Bone marrow (tissue), 2 donors: Measurements from ENCODE around the gene CFAP74.
A peak's percentile ranks its signal among the peaks of the same experiment; 100 is the strongest.

Source experiments
- DNase-seq, 2 donors: peaks; one replicate each; lab custom pipeline; 2025; lab: John Stamatoyannopoulos, UW

Gene CFAP74

GRCh38 chr1:1928231-1929101 lies 75.1 kb downstream of the CFAP74 start:
- no peak for DNase-seq

- no peak for DNase-seq
These were observed 75.8 kb downstream of the CFAP74 start for GRCh38 chr1:1927751-1928150.

GRCh38 chr1:1926886-1927660 lies 76.5 kb downstream of the CFAP74 start:
- no peak for DNase-seq

DNA sequence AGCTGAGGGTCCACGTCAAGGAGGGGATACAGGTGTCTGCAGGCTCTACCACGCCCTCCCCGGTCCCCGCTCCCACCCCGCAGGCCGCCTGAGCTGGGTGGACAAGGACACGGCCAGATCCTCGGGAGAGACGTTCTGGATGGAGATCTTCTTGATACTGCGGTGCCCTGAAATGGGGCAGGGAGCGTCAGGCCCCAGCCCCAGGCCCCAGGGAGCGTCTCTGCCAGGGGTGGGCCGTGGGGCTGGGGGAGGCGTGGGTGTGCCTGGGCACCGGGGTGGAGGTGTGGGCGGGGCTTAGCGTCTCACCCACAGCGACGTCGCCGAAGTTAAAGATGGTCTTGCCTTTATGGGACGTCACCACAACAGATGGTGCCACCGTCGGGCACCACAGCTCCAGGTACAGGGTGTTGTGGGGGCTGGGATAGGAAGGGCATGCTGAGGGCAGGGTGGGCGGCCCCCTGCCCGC lies 77.2 kb downstream of the CFAP74 start:
- DNase-seq = no peak

- DNase-seq = no peak
These were observed 77.9 kb downstream of the CFAP74 start for GRCh38 chr1:1925437-1926345.

DNA sequence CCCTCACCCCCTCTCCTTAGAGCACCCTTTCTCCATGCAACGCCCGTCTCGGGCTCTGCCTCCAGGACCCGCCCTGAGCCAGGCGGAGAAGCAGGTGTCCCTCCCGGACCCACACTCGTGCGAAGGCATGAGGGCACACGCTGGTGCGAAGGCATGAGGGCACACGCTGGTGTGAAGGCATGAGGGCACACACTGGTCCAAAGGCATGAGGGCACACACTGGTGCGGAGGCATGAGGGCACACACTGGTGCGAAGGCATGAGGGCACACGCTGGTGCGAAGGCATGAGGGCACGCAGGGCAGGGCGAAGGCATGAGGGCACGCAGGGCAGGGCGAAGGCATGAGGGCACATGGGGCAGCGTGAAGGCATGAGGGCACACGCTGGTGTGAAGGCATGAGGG lies 78.7 kb downstream of the CFAP74 start:
- DNase-seq = no peak

DNA sequence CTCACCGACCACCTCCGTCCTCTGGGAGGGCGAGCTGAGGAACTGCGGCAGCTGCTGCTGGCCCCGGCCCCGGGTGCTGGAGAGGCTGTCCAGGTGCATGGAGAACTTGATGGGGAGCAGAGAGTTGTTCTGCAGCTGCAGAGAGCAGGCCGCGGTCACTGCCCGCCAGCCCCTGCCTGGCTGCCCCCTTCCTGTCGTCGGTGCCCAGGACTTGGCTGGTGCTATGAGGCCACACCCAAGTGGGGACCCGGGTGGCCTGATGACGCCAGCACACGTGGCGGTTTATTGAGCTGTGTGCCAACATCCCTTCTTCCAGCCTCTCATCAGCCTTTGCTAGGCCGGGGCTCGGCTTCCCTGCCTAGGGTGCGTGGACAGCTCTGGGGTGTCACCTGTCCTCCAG lies 79.2 kb downstream of the CFAP74 start:
- no peak for DNase-seq

DNA sequence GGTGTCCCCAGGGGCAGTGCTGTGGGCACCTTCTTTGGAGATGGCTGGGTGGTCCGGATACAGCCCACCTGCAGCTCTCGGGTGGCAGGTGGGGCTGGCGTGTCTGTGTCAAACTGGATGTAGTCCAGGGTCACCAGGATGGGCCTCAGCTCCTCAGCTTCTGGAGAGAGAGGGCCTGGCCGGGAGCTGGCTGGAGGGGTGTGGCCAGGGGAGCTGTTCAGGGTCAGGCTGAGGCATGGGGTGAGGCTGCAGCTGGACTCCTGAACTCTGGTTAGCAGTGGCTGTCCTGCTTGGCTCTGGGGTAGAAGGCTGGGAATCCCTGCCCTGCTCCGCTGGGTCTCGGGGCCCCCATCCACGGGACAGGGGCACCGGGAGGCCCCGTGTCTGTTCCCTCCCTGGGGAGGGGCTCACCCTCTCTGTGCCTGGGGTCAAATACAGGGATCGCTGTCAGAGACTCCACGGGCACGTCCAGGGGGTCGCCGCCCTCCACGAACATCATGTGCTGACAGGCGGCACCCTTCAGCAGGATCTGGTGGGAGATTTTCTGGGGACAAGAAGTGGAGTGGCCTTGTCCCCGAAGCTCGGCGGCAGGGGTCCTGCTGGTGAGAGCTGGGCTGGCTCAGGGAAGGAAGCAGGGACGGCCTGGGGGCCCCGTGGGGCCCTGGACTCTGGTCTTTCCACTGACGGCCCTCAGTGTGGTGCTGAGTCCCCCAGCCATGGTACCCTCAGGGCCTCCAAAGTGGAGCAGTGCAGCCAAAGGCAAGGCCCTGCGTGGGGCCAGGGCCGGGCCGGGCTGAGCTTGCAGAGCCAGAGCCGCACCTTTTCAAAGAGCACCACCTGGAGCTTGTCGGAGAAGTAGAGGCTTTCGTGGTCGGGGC lies 80.4 kb downstream of the CFAP74 start:
- no peak for DNase-seq

- DNase-seq = no peak
These were observed 81.0 kb downstream of the CFAP74 start for GRCh38 chr1:1922702-1922955.

DNA sequence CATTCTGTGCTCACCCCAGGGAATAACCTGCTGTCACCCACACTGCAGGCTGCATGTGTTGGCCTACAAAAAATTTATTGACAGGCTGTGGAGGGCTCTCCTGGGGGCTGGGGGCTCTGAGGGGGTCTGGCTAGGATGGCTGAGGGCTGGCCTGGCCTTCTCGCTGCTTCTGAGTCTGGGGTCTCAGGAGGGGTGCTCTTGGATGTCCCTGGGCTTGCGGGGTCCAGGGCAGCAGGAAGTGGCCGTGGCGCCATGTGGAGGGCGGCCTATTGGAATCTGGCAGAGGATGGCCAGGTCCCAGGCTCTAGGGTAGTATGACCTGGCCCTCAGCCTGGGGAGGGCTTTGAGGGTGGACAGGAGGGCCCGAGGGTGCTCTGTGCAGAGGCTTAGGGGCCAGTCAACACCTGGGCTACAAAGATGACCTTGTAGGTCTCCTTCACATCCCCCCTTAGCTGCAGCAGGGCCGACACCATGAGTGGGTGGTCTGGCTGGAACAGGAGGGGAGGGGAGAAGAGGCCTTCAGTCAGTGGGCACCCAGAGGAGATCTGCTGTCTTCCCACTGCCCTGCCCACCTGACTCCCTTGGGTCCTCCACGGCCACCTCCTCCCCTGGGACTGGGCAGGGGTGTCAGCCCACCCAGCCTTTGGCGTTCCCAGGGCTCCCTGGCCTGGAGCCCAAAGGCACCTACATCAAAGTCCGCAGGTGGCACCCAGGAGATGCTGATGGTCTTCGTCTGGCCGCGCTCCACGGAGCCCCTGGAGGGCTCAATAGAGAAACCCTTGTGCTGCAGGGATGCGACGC lies 81.5 kb downstream of the CFAP74 start:
- DNase-seq = no peak

- no peak for DNase-seq
These were observed 82.1 kb downstream of the CFAP74 start for GRCh38 chr1:1921459-1921862.

GRCh38 chr1:1920608-1921458 lies 82.8 kb downstream of the CFAP74 start:
- no peak for DNase-seq

- no peak for DNase-seq
These were observed 83.5 kb downstream of the CFAP74 start for GRCh38 chr1:1920057-1920607.

DNA sequence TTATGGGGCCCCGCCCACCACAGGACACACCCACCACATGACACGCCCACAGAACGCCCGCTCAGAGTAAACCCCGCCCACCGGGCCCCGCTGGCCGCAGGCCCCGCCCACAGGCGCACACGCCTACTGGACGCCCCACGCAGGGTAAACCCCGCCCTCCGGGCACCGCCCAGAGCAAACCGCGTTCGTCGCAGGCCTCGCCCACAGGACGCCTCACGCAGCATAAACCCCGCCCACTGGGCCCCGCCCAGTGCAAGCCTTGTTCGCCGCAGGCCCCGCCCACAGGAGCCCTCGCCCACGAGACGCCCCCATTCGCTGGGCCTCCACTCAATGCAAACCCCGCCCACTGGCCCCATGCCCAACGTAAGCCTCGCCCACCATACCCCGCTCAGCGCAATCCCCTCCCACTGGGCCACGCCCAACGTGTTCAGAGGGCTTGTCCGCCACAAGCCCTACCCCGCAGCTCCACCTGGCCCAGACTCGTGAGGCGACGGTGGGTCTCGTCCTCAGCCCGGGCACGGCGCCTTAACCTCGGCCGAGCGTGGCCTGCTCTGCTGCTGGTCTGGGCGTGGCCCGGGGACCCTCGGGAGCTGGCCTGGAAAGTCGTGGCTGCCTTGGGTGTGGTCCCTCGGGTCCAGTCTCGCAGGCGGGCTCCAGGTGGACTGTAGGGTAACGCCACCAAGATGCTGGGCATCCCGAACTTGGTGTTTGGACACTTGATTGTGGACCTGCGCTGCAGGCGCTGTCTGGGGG lies 84.1 kb downstream of the CFAP74 start:
- DNase-seq = peak; percentile 86 to 95

GRCh38 chr1:1918901-1919303 lies 84.7 kb downstream of the CFAP74 start, which contains the start of gene TMEM52:
Gene TMEM52 (minus strand): TSS chr1:1919279. CDS start chr1:1919265, 14 bp downstream.
- DNase-seq = no peak

DNA sequence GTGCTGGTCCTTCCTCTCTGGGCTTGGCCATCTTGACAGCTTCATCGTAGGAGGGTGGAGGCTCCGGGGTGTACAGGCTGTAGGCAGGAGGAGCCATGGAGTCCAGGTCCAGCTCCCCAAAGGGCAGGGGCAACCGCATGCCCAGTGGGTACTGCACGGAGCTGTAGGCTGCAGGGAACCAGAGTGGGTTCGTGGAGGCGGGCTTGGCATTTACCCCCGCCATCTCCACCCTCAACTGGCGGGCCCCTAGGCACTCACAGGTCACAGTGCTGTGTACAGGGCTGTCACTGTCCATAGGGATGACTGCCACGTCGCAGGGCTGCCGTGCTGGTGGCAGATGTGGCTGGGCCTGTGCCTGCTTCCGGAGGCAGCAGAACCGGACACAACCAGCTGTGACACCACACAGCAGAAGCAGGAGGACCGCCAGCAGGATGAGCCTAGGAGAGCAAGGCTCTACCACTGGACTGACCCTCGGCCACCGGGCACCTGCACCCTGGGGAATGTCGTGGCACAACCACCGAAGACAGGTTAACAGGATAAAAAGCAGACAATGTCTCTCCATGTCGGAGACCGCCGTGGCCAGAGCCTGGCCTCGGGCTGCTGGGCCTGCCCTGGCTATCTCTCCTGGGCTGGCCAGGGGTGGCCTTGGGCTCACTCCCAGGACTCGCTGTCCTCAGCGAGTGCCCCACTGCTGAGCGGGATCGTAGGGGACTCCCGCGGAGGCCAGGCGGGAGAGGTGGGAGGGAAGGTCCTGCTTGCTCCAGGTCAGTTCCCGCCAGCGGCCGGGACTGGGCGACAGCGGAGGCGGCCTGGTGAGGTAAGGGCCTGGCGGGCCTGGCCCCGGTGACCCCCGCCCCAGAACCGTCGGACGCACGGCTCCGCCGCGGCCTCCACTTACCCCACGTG lies 85.3 kb downstream of the CFAP74 start:
- no peak for DNase-seq

GRCh38 chr1:1917304-1917976 lies 86.1 kb downstream of the CFAP74 start:
- no peak for DNase-seq
